GM18520 (cell line): ENCODE results near the gene SENP6.
"Not testable (repeated sequence)": the region's sequence is repeated elsewhere in the genome, so short reads cannot be mapped to it uniquely, and the experiment has no call there.

Experiments used
- ATAC-seq: cut with Tn5 transposase; IDR thresholded peaks from one replicate; pipeline ENCODE4 v1.9.1; 2021; ENCODE audit not compliant: unreplicated experiment

SENP6 gene, protein sequence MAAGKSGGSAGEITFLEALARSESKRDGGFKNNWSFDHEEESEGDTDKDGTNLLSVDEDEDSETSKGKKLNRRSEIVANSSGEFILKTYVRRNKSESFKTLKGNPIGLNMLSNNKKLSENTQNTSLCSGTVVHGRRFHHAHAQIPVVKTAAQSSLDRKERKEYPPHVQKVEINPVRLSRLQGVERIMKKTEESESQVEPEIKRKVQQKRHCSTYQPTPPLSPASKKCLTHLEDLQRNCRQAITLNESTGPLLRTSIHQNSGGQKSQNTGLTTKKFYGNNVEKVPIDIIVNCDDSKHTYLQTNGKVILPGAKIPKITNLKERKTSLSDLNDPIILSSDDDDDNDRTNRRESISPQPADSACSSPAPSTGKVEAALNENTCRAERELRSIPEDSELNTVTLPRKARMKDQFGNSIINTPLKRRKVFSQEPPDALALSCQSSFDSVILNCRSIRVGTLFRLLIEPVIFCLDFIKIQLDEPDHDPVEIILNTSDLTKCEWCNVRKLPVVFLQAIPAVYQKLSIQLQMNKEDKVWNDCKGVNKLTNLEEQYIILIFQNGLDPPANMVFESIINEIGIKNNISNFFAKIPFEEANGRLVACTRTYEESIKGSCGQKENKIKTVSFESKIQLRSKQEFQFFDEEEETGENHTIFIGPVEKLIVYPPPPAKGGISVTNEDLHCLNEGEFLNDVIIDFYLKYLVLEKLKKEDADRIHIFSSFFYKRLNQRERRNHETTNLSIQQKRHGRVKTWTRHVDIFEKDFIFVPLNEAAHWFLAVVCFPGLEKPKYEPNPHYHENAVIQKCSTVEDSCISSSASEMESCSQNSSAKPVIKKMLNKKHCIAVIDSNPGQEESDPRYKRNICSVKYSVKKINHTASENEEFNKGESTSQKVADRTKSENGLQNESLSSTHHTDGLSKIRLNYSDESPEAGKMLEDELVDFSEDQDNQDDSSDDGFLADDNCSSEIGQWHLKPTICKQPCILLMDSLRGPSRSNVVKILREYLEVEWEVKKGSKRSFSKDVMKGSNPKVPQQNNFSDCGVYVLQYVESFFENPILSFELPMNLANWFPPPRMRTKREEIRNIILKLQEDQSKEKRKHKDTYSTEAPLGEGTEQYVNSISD

DNA sequence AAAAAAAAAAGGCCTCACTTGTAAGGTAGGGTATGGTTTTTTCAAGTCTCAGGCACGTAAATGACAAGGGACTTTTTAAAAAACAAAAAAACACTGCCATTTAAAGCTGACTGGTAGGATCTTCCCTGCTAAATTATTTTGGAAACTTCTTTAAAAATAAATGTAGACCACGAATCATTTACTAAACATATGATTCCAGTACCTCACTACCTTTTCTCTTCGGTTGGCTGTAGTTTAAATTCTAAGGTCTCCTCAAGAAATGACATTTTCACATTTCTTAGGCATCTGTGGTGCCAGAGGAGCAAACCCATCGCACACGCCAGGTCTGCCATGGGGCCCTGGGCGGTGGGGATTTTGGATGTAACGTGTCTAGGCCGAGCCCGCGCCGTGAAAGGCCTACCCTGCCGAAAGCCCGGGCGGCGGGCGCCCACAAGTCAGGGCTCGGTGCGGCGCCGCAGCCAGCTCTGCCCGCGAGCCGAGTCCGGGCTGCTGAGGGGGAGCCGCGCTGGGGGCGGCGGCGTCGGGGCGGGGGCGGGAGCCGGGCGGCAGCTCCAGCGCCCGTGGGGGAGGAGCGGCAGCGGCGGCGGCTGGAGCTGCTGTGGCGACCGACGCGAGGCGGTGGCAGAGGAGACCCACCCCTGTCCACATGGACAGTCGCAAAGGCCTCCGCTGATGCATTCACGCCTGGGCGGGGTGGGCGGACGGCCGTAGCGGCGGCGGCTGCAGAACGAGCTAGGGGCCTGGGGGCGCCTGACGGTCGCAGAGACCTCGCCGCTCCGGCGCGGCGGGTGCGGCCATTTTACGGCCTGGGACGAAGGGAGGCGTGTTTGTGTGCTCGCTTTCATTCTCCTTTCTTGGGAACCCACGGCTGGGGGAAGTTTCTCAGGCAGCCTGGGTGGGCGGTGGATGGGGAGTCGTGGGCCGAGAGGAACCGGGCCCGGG, at the start of gene SENP6:
SENP6 (plus strand) TSS at position 577 of the 942 bp plus-strand sequence. CDS start 645 bp downstream, outside the sequence.
- peak; percentile 59 for ATAC-seq

DNA sequence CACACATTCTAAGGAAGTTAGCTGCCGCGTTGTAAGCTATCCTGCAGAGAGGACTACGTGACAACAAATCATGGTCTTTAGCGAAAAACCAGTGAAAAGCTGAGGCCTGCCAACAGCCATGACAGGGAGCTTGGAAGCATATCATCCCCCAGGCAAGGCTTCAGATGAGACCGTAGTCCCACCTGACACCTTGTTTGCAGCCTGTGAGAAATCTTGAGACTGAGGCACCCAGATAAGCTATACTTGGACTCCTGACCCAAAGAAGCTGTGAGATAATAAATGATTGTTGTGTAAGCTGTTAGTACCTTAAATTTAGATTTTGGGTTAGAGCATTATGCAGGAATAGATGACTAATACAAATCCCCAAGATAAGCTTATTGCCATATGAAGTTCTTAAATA, 45.4 kb upstream of the SENP6 start:
- no peak for ATAC-seq

DNA sequence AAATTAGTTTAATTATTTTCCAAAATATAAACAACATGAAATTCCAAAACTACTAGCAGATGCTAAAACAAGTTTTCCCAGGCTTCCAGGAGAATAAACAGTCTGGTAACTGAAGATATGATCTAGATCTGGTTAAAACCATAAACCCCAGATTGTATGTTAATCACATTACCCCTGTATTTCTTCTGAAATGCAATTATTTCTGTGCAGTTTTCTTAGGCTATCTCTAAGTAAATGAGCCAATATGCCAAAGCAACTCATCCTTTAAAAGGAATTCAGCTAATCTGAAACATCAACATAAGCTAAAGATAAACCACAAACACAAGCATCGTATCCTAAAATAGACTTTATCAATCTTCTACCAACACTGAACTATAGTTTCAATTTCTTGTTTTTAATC, 44.6 kb upstream of the SENP6 start:
- ATAC-seq = no peak

DNA sequence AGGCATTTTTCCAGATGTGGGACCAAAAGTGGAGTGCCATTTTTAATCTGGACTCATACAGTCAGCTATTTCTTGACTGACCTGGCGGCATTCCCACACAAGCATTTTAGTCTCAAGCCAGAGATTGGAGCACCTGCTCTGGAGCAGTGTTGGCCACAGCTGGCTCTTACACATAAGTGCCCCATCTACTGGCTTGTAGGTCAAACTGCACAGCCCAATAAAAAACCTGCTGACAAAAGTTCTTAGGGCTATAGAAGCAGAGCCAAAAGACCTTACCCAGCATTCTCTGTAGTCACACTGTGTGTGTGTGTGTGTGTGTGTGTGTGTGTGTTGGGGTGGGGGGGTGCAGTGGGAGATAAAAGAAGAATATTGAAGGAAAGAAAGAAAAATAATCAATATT, 38.6 kb upstream of the SENP6 start:
- ATAC-seq = peak; percentile 58

DNA sequence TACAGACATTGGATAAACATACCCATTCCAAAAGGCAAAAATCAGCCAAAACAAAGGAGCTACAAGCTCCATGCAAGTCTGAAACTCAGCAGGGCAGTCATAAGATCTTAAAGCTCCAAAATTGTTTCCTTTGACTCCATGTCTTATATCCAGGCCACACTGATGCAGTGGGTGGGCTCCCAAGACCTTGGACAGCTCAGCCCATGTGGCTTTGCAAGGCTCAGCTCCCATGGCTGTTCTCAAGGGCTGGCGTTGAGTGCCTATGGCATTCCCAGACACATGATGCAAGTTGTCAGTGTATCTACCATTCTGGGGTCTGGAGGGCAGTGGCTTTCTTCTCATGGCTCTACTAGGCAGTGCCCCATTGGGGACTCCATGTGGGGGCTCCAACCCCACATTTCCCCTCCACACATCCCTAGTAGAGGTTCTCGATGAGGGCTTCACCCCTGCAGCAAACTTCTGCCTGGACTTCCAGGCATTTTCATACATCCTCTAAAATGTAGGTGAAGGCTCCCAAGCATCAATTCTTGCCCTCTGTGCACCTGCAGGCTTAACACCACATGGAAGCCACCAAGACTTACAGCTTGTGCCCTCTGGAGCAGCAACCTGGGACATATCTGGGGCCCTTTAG, 35.4 kb upstream of the SENP6 start:
- no peak for ATAC-seq

DNA sequence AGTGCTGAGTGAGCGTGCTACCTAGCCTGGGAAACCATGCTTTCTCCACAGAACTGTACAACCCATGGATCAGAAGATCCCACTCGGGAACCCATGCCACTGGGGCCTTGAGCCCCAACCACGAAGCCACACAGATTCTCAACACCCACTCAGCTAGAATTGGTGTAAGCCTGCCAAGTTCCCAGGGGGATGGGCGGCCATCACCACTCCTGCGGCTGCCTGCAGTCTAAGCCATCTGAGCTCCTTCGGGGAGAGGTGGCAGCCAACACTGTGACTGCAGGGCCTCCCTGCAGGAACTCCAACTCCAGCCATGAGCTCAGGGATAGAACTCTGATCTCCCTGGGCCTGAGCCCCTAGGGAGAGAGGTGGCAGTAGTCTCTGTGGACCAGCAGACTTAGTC, 33.6 kb upstream of the SENP6 start:
- no peak for ATAC-seq

DNA sequence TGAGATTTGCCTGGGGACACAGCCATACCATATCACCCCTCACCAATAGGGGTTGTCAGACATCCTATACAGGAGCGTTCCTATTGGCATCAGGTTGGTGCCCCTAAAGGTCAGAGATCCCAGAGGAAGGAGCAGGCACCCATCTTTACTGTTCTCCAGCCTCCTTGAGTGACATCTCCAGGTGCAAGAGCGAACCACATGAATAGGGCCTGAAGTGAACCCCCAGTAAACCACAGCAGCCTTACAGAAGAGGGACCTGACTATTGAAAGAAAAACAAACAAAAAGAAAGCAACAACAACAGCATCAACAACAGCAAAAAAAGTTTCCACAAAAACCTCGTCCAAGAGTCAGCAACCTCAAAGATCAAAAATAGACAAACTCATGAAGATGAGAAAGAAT, 32.7 kb upstream of the SENP6 start:
- no peak for ATAC-seq

DNA sequence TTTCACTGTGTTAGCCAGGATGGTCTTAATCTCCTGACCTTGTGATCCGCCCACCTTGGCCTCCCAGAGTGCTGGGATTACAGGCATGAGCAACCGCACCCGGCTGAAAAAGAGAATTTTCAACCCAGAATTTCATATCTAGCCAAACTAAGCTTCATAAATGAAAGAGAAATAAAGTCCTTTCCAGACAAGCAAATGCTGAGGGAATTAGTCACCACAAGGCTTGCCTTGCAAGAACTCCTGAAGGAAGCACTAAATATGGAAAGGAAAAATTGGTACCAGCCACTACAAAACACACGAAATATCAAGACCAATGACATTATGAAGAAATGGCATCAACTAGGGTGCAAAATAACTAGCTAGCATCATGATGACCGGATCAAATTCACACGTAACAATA, 31.0 kb upstream of the SENP6 start:
- ATAC-seq = not testable (repeated sequence)

DNA sequence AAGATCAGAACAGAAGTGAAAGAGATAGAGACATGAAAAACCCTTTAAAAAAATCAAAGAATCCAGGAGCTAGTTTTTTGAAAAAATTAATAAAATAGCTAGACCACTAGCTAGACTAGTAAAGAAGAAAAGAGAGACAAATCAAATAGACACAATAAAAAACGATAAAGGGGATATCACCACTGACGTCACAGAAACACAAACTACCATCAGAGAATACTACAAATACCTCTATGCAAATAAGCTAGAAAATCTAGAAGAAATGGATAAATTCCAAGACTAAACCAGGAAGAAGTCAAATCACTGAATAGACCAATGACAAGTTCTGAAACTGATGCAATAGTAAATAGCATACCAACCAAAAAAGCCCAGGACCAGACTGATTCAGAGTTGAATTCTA, 29.6 kb upstream of the SENP6 start:
- ATAC-seq = no peak

DNA sequence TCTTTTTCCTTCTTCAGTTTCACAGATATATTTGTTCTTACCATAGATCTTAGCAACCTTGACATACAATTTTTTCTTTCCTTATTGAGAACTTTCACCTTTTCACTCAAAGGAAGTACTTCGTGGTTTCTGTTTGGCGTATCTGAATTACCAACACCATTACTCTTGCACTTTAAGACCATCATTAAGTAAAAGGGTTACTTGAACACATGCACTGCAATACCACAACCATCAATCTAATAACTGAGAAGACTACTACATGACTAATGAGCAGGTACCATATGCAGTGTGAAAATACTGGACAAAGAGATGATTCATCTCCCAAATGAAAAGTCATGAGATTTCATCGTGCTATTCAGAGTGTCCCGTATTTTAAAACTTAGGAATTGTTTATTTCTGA, 21.7 kb upstream of the SENP6 start:
- ATAC-seq = peak; percentile 100

DNA sequence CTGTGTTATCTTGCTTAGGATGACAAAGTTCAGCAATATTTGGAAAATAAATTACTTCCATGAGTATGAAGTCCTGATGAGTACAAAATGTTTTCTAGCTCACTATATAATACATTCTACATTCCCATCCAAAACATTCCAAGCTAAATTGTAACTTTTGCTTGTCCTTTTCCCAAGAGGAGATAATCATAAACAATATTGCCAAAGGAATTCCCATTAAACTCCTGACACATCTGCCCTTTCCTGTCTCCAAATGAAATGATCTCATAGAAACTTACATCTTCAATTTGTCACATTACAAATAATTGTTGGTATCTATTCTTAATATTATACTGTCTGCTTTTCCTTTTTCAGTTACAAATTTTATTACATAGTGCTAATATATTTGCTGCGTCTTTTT, 20.4 kb upstream of the SENP6 start:
- ATAC-seq = no peak

DNA sequence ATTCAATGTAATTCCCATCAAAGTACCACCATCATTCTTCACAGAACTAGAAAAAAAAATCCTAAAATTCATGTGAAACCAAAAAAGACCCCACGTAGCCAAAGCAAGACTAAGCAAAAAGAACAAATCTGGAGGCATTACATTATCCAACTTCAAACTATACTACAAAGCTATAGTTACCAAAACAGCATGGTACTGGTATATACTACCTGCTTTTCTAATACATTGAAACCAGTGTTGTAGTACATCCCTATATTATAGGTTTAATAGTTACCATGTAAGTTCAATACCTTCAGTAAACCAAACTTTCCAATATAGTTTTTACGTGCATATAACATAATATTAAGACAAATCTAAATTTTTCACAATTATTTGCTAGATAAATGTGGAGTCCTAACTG, 17.1 kb upstream of the SENP6 start:
- ATAC-seq = not testable (repeated sequence)

DNA sequence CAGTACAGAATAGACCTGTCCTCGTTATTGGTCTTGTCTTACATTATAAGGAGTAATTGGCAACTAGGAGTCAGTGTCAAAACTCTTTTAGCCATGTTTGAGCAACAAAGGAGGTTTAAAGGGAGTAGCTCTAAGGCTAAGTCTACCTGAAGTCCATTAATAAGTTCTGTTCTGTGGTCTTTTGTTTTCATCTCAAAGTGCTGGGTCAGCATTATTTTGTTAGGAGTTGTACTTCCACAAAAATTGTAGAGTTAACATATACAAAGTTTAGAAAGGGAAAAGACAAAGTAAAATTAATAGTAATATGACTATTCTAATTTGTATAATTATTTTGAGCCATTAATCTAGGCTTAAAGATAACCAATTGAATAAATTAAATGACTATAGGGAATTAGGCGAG, 12.7 kb upstream of the SENP6 start:
- no peak for ATAC-seq

DNA sequence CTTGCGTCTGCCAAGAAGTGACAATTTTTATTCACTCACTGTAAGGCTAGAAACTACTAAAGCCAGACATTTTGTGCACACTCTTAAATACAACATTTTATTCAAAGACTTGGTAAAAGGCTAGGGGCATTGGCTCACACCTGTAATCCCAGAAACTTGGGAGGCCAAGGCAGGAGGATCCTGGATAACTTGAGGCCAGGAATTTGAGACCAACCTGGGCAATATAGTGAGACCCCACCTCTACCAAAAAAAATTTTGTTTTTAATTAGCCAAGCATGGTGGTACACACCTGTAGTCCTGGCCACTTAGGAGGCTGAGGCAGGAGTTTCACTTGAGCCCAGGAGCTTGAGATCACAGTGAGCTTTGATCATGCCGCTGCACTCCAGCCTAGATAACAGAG, 11.3 kb upstream of the SENP6 start:
- no peak for ATAC-seq

DNA sequence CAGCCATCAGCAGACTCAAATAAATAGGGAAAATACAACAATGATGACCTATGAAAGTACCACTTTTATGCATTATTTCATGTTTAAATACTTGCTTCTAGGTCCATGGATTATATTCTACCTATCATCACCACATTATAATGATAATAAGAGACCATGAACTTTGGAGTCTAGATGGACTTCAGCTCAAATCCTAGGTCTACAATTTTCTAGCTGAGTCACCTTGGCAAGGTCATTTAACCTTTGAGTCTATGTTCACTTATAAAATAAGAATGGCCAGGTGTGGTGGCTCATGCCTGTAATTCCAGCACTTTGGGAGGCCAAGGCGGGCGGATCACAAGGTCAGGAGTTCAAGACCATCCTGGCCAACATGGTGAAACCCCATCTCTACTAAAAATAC, 5.3 kb upstream of the SENP6 start:
- not testable (repeated sequence) for ATAC-seq

DNA sequence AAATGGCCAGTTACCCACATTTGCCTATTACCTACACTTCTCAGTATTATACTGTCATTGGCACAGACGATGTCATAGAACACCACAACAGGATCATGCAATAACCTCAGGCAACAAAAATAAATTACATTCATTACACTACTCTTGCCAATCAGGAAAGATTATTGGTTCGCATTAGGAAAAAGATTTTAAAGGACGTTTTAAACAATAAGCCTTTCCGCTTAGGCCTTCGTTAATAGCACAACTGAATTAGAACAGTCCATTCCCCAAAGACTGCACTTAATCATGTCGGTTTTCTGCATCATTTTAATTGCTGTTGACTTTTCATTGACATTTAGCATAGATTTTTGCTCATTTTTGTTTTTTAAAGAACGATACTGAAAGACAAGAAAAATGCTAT, 912 bp upstream of the SENP6 start:
- ATAC-seq = no peak

DNA sequence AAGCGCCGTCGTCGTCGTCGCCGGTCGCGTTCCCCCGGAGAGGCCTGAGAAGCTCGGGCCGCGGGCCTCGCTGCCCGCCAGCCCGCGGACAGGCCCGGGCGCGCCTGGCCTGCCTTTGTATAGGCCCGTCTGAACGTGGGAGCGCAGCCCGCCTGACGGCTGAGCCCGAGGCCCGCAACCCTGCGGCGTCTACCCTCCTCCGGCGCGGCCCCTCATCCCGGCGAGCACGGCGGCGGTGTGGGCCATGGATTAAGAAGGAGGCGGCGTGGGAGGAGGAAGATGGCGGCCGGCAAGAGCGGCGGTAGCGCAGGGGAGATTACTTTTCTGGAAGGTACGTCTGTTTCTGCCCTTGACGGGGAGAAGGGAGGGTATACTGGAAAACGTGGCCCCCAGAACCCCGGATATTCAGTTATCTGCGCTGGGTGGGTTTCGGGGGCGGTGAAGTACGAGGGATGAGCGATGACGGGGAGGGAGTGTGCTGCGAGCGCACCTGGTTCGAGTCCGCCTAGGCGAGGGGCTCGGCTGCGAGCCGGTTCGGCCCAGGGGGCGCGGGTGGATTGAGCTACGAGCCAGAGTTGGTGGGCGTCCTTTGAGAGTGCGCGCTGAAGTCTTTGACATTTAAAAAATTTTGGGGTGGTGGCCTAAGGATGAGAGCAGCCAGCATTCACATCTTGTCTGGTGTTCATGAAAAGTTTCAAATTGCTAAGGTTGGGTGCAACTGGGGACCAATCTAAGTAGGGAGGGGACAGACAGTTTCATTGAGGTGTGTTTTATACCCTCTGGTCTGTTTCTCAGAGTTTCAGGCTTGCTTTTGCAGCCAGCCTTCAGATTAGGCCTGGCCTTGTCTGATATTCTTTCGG, 796 bp downstream of the SENP6 start:
- peak; percentile 14 for ATAC-seq

DNA sequence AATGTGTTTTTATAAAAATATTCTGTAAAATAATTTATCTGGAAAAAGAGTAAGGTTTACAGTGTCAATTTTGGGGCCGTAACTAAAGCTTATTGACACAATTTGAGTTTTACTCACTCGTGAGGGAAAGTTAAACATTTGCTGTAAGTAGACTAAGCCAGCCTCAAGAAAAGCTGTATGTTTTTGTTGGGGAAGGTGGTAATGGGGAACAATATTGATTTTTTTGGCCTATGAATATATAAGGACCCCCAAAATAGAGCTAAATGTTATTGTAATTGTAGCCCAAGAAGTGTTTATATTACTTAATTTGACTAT, 1.4 kb downstream of the SENP6 start:
- no peak for ATAC-seq

DNA sequence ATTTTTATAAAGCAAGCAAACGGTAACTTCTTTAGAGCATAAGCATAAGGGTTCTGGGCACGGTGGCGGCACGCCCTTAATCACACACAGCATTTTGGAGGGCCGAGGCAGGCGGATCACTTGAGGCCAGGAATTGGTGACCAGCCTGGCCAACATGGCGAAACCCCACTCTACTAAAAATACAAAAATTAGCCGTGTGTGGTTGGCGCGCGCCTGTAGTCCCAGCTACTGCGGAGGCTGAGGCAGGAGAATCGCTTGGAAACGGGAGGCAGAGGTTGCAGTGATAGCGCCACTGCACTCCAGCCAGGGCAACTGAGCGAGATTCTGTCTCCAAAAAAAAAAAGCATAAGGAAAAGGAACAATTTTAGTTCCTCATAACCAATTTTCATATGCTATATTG, 2.6 kb downstream of the SENP6 start:
- ATAC-seq = no peak
